Activated B cell treated with CpG ODN at 0.5 μM for 24 hours (primary cell): ENCODE results near the gene ARHGEF33. TPM values are rescaled to one million over a fixed set of nuclear protein-coding genes. Genes with fewer than 3 reads are reported as not detected.

Source experiments
- ATAC-seq: fragments of 200-7000 bp; cut with Tn5 transposase; one replicate; pipeline ENCODE4 v1.10.0; 2021; ENCODE audit warnings: low read depth, mild to moderate bottlenecking, moderate library complexity
- CTCF ChIA-PET: fragments of 350-600 bp; sonication (Branson Sonifier 250); formaldehyde crosslinking; loops from one replicate; lab custom pipeline; 2021; ENCODE audit warnings: antibody characterized with exemption; lab: Charles Lee
- POLR2A ChIA-PET: fragments of 350-600 bp; sonication (Branson Sonifier 250); formaldehyde crosslinking; loops from one replicate; lab custom pipeline; 2021; ENCODE audit warnings: antibody characterized with exemption; lab: Charles Lee
- DNase-seq: peaks from one replicate; pipeline ENCODE4 v3.0.0; 2022
- H3K27ac Mint-ChIP-seq: one replicate; pipeline ENCODE4 v1.8.0; 2020; ENCODE audit warnings: mixed read lengths
- H3K27me3 Mint-ChIP-seq: one replicate; pipeline ENCODE4 v1.8.0; 2021; ENCODE audit warnings: mixed read lengths
- H3K36me3 Mint-ChIP-seq: one replicate; pipeline ENCODE4 v1.8.0; 2021; ENCODE audit warnings: low read depth, mixed read lengths
- H3K4me1 Mint-ChIP-seq: one replicate; pipeline ENCODE4 v1.8.0; 2021; ENCODE audit warnings: mixed read lengths
- H3K4me3 Mint-ChIP-seq: one replicate; pipeline ENCODE4 v1.8.0; 2020; ENCODE audit warnings: mild to moderate bottlenecking, mixed read lengths
- H3K9me3 Mint-ChIP-seq: one replicate; pipeline ENCODE4 v1.8.0; 2020; ENCODE audit warnings: mixed read lengths
- CTCF ChIP-seq: fragments of 200-600 bp; IDR thresholded peaks from one replicate; pipeline ENCODE4 v1.8.0; 2022; ENCODE audit warnings: antibody characterized with exemption, mild to moderate bottlenecking
- intact Hi-C: fragments of 100-400 bp; cut with micrococcal nuclease; formaldehyde crosslinking; loops from one replicate; pipeline ENCODE4 v1.15.1; 2024
- total RNA-seq: library from RNA; stranded (reverse); gene quantifications from 2 replicates; pipeline ENCODE4 v1.2.3, GENCODE V29; 2022

The ARHGEF33 gene
- total RNA-seq, 1 donor from 2014 or later, result 0.69 TPM

GRCh38 chr2:38866773-38867443 lies 22.8 kb upstream of the ARHGEF33 start:
- Mint-ChIP-seq H3K4me3 (no peak overlapping the region), H3K27ac (no peak overlapping the region), H3K36me3 (peaks cover 50% of the 10 kb centered on the region), H3K4me1 (peaks cover 1% of the 10 kb centered on the region), H3K9me3 (peaks cover 9% of the 10 kb centered on the region), H3K27me3 (no peaks in the 10 kb centered on the region)
- DNase-seq (no peak), ATAC-seq (no peak)
- intact Hi-C loops, result no loop called here
- CTCF ChIA-PET, result no interaction called here
- POLR2A ChIA-PET, result no interaction called here
- no peak for TF ChIP-seq CTCF

GRCh38 chr2:38871432-38871831 lies 18.2 kb upstream of the ARHGEF33 start:
- TF ChIP-seq CTCF, result no peak
- ATAC-seq (no peak), DNase-seq (no peak)
- POLR2A ChIA-PET, result interaction anchor here (0.6 kb wide), 2 partner anchors 16 to 23 kb away, joined by 3 to 5 read pairs; no protein-coding TSS in a partner anchor
- Mint-ChIP-seq H3K9me3 (peaks cover 13% of the 10 kb centered on the region), H3K4me1 (peaks cover 21% of the 10 kb centered on the region), H3K36me3 (peaks cover 43% of the 10 kb centered on the region), H3K4me3 (no peak overlapping the region), H3K27ac (no peak overlapping the region), H3K27me3 (no peaks in the 10 kb centered on the region)
- CTCF ChIA-PET, result no interaction called here
- intact Hi-C loops, result no loop called here

GRCh38 chr2:38873763-38874162 lies 15.9 kb upstream of the ARHGEF33 start:
- no peak overlapping the region for H3K4me3 Mint-ChIP-seq
- ATAC-seq (no peak), DNase-seq (no peak)
- no peak overlapping the region for H3K27ac Mint-ChIP-seq
- H3K36me3 Mint-ChIP-seq, result peaks cover 27% of the 10 kb centered on the region
- H3K9me3 Mint-ChIP-seq, result peaks cover 13% of the 10 kb centered on the region
- no peak for TF ChIP-seq CTCF
- peaks cover 23% of the 10 kb centered on the region for H3K4me1 Mint-ChIP-seq
- H3K27me3 Mint-ChIP-seq, result no peaks in the 10 kb centered on the region
- ChIA-PET CTCF (no interaction called here), POLR2A (interaction anchor here (1.1 kb wide), 1 partner anchor 123 kb away, joined by 4 read pairs; the partner anchor contains the start of gene SRSF7)
- intact Hi-C loops, result loop anchor here (2.0 kb wide), 1 partner anchor 95 kb away; the partner anchor contains the start of gene GEMIN6

GRCh38 chr2:38875227-38875575 lies 14.5 kb upstream of the ARHGEF33 start:
- H3K27ac Mint-ChIP-seq, result peak overlapping the region; percentile 79
- peak overlapping the region; percentile 93 for H3K4me3 Mint-ChIP-seq
- intact Hi-C loops, result loop anchor here (1.0 to 5.0 kb wide), 4 partner anchors 38 to 272 kb away; partner anchors contain the start of genes GEMIN6 and SRSF7
- DNase-seq (no peak), ATAC-seq (no peak)
- peaks cover 22% of the 10 kb centered on the region for H3K4me1 Mint-ChIP-seq
- ChIA-PET CTCF (interaction anchor here (1.5 kb wide), 1 partner anchor 71 kb away, joined by 3 read pairs; no protein-coding TSS in a partner anchor), POLR2A (interaction anchor here (2.1 kb wide), 1 partner anchor 124 kb away, joined by 32 read pairs; the partner anchor contains the start of gene SRSF7)
- peaks cover 7% of the 10 kb centered on the region for H3K9me3 Mint-ChIP-seq
- TF ChIP-seq CTCF, result no peak
- peaks cover 22% of the 10 kb centered on the region for H3K36me3 Mint-ChIP-seq
- no peaks in the 10 kb centered on the region for H3K27me3 Mint-ChIP-seq
